PFSK-1 (cell line): ENCODE data around the gene PPP1R1B.

Experiments
- FOXP2 ChIP-seq: optimal IDR thresholded peaks from 2 replicates; pipeline ENCODE3; 2011; ENCODE audit warnings: borderline replicate concordance, control low read depth, inconsistent platforms; ENCODE audit not compliant: insufficient read depth; ENCODE audit errors: extremely low read length, extremely low read depth
- POLR2AphosphoS5 ChIP-seq: IDR thresholded peaks from 2 replicates; pipeline ENCODE4 v1.6.1; 2012; ENCODE audit warnings: low read depth, mild to moderate bottlenecking, control low read depth, low read length, moderate library complexity
- TAF1 ChIP-seq: IDR thresholded peaks from 2 replicates; pipeline ENCODE4 v1.6.1; 2012; ENCODE audit warnings: low read length, control low read depth, borderline replicate concordance; ENCODE audit not compliant: insufficient read depth

- no peak for TF ChIP-seq FOXP2
- no peak for TF ChIP-seq TAF1
- TF ChIP-seq POLR2AphosphoS5 = no peak
Measured at GRCh38 chr17:39683295-39683939, 56.7 kb downstream of the PPP1R1B start.
